H1 (cell line): Measurements from ENCODE around the gene RIN3. TPM values are rescaled to one million over a fixed set of nuclear protein-coding genes. Genes with fewer than 3 reads are reported as not detected.

Experiments
- CTCF ChIA-PET: fragments of 300-600 bp; sonication (Branson Sonifier 250); formaldehyde crosslinking; loops from one replicate; lab custom pipeline; 2021; ENCODE audit not compliant: partially characterized antibody; lab: Charles Lee
- POLR2A ChIA-PET: fragments of 300-600 bp; sonication (Branson Sonifier 250); formaldehyde crosslinking; loops from one replicate; lab custom pipeline; 2021; ENCODE audit warnings: inconsistent platforms; ENCODE audit not compliant: partially characterized antibody; lab: Charles Lee
- DNase-seq, 2 experiments: peaks; one replicate each; pipeline versions ENCODE4 v3.0.0 to v3.0.0-alpha.2; 2010 to 2022; ENCODE audit warnings: low spot score in 2 of 2, low read depth in 1 of 2, mixed read lengths in 1 of 2
- FAIRE-seq: peaks from 2 replicates; lab custom pipeline; 2011; peaks lifted over from hg19 to GRCh38; lab: Jason Lieb, UNC
- H2AFZ ChIP-seq: 2 replicates; pipeline ENCODE4 v1.8.1; 2012; ENCODE audit warnings: low read length, inconsistent platforms
- H2AK5ac ChIP-seq: 2 replicates; pipeline ENCODE4 v1.6.1; 2013; ENCODE audit warnings: low read depth, low read length
- H2BK120ac ChIP-seq: replicated peaks from 2 replicates; pipeline ENCODE3; 2013; ENCODE audit warnings: low read depth, low read length, inconsistent platforms
- H2BK12ac ChIP-seq: 2 replicates; pipeline ENCODE4 v1.6.1; 2013; ENCODE audit warnings: low read depth, low read length
- H2BK15ac ChIP-seq: 2 replicates; pipeline ENCODE4 v1.6.1; 2013; ENCODE audit warnings: low read length
- H2BK20ac ChIP-seq: 2 replicates; pipeline ENCODE4 v1.6.1; 2013; ENCODE audit warnings: low read length
- H2BK5ac ChIP-seq: 2 replicates; pipeline ENCODE4 v1.6.1; 2013; ENCODE audit warnings: low read depth, low read length
- H3K14ac ChIP-seq: 2 replicates; pipeline ENCODE4 v1.6.1; 2013; ENCODE audit warnings: inconsistent platforms; ENCODE audit not compliant: insufficient read length
- H3K18ac ChIP-seq: 2 replicates; pipeline ENCODE4 v1.6.1; 2013; ENCODE audit warnings: low read length; ENCODE audit errors: extremely low read depth
- H3K23ac ChIP-seq: 2 replicates; pipeline ENCODE4 v1.6.1; 2013; ENCODE audit warnings: inconsistent platforms; ENCODE audit not compliant: insufficient read length
- H3K23me2 ChIP-seq: 2 replicates; pipeline ENCODE4 v1.6.1; 2013; ENCODE audit warnings: low read depth, low read length
- H3K27ac ChIP-seq: 2 replicates; pipeline ENCODE4 v1.6.1; 2011; ENCODE audit warnings: low read depth, low read length, inconsistent platforms
- H3K27me3 ChIP-seq, 4 experiments: replicated peaks in 1 of 4; 1 replicate in 1 of 4; 2 replicates in 3 of 4; pipeline versions ENCODE4 v1.6.1 to v1.8.1; 2011 to 2013; ENCODE audit warnings: low read length in 3 of 4, mild to moderate bottlenecking in 3 of 4, inconsistent platforms in 2 of 4, mixed read lengths in 2 of 4, moderate library complexity in 1 of 4; ENCODE audit not compliant: control insufficient read depth in 3 of 4, insufficient read depth in 3 of 4; ENCODE audit errors: extremely low read depth in 1 of 4
- H3K36me3 ChIP-seq, 4 experiments: 2 replicates each; pipeline versions ENCODE4 v1.6.1 to v1.8.1; 2011 to 2013; ENCODE audit warnings: mild to moderate bottlenecking in 4 of 4, low read length in 3 of 4, moderate library complexity in 2 of 4, control low read depth in 1 of 4, inconsistent platforms in 1 of 4; ENCODE audit not compliant: insufficient read depth in 4 of 4, control insufficient read depth in 2 of 4
- H3K4ac ChIP-seq: replicated peaks from 2 replicates; pipeline ENCODE3; 2013; ENCODE audit warnings: low read length, low read depth, mixed read lengths, inconsistent platforms; ENCODE audit not compliant: insufficient read length
- H3K4me1 ChIP-seq, 4 experiments: replicated peaks in 1 of 4; 1 replicate in 1 of 4; 2 replicates in 3 of 4; pipeline versions ENCODE4 v1.6.1 to v1.8.1; 2011 to 2013; ENCODE audit warnings: low read length in 3 of 4, inconsistent platforms in 2 of 4, mixed read lengths in 1 of 4; ENCODE audit not compliant: insufficient read depth in 4 of 4, control insufficient read depth in 3 of 4
- H3K4me2 ChIP-seq, 2 experiments: 2 replicates each; pipeline versions ENCODE4 v1.6.1 to v1.8.1; 2011 to 2013; ENCODE audit warnings: low read depth in 2 of 2, low read length in 2 of 2, control low read depth in 1 of 2, inconsistent platforms in 1 of 2, mild to moderate bottlenecking in 1 of 2; ENCODE audit not compliant: insufficient read depth in 1 of 2
- H3K4me3 ChIP-seq, 4 experiments: fragments of 200-600, 300-600 bp in 1 of 4; sonication (generic), shearing (Covaris generic), sonication (Bioruptor Twin) in 1 of 4; 2 replicates each; pipeline versions ENCODE4 v1.5.1 to v1.8.1; 2011 to 2016; ENCODE audit warnings: low read length in 4 of 4, low read depth in 3 of 4, control low read depth in 2 of 4, inconsistent platforms in 2 of 4, mild to moderate bottlenecking in 2 of 4, mixed read lengths in 1 of 4, moderate library complexity in 1 of 4; ENCODE audit not compliant: insufficient read depth in 2 of 4; ENCODE audit errors: extremely low read depth in 1 of 4
- H3K56ac ChIP-seq: replicated peaks from 2 replicates; pipeline ENCODE3; 2013; ENCODE audit warnings: low read depth, mild to moderate bottlenecking, mixed read lengths, low read length, inconsistent platforms; ENCODE audit not compliant: insufficient read length
- H3K79me1 ChIP-seq: 2 replicates; pipeline ENCODE4 v1.6.1; 2013; ENCODE audit warnings: low read depth, low read length, control low read depth
- H3K79me2 ChIP-seq, 2 experiments: 2 replicates each; pipeline versions ENCODE4 v1.6.1 to v1.8.1; 2012 to 2013; ENCODE audit warnings: low read length in 2 of 2, mild to moderate bottlenecking in 2 of 2, inconsistent platforms in 1 of 2; ENCODE audit not compliant: insufficient read depth in 2 of 2, control insufficient read depth in 1 of 2
- H3K9ac ChIP-seq, 4 experiments: replicated peaks in 1 of 4; 1 replicate in 1 of 4; 2 replicates in 3 of 4; pipeline versions ENCODE4 v1.6.1 to v1.8.1; 2011 to 2013; ENCODE audit warnings: low read depth in 3 of 4, low read length in 3 of 4, control low read depth in 2 of 4, mild to moderate bottlenecking in 2 of 4, moderate library complexity in 2 of 4, inconsistent platforms in 1 of 4; ENCODE audit errors: extremely low read depth in 1 of 4
- H3K9me3 ChIP-seq, 2 experiments: 2 replicates each; pipeline versions ENCODE4 v1.6.1 to v1.8.1; 2012 to 2013; ENCODE audit warnings: mild to moderate bottlenecking in 2 of 2, moderate library complexity in 2 of 2, control low read depth in 1 of 2, inconsistent platforms in 1 of 2, low read depth in 1 of 2, low read length in 1 of 2, mixed read lengths in 1 of 2; ENCODE audit not compliant: insufficient read depth in 2 of 2
- H4K20me1 ChIP-seq, 2 experiments: replicated peaks in 1 of 2; 2 replicates each; pipeline versions ENCODE3 to v1.8.1; 2011 to 2013; ENCODE audit warnings: inconsistent platforms in 2 of 2, low read length in 2 of 2, mild to moderate bottlenecking in 1 of 2; ENCODE audit not compliant: insufficient read depth in 2 of 2, control insufficient read depth in 1 of 2
- H4K5ac ChIP-seq: 2 replicates; pipeline ENCODE4 v1.6.1; 2013; ENCODE audit warnings: low read length, low read depth, mixed read lengths, inconsistent platforms; ENCODE audit not compliant: insufficient read length
- H4K8ac ChIP-seq: 2 replicates; pipeline ENCODE4 v1.8.0; 2013; ENCODE audit warnings: mild to moderate bottlenecking, moderate library complexity, low read length, inconsistent platforms; ENCODE audit not compliant: insufficient read depth; ENCODE audit errors: extremely low read depth
- H4K91ac ChIP-seq: replicated peaks from 2 replicates; pipeline ENCODE3; 2013; ENCODE audit warnings: low read length, mixed read lengths, inconsistent platforms; ENCODE audit not compliant: insufficient read length
- EGR1 ChIP-seq: IDR thresholded peaks from 2 replicates; pipeline ENCODE4 v1.6.1; 2011; ENCODE audit warnings: low read depth, low read length, borderline replicate concordance
- KDM4A ChIP-seq: IDR thresholded peaks from one replicate; pipeline ENCODE4 v1.7.1; 2012; ENCODE audit warnings: low read depth, mild to moderate bottlenecking, moderate library complexity, low read length, inconsistent platforms; ENCODE audit not compliant: severe bottlenecking
- RAD21 ChIP-seq, 2 experiments: IDR thresholded peaks in 1 of 2; conservative IDR thresholded peaks in 1 of 2; 2 replicates each; pipeline ENCODE4 v1.6.1; 2011; ENCODE audit warnings: low read depth in 2 of 2, low read length in 2 of 2, improper control_type of control experiment in 1 of 2, inconsistent platforms in 1 of 2, mild to moderate bottlenecking in 1 of 2, moderate library complexity in 1 of 2
- WGBS, 2 experiments: shearing (Covaris generic) in 1 of 2; methylation state at CpG; one replicate each; pipeline versions ENCODE4 v1.1.6 to v1.1.7; 2013 to 2015; ENCODE audit warnings: low lambda C conversion rate in 2 of 2, mixed read lengths in 2 of 2, inconsistent platforms in 1 of 2, low coverage in 1 of 2, missing lambda C conversion rate in 1 of 2; ENCODE audit not compliant: insufficient replicate concordance in 2 of 2, insufficient coverage in 1 of 2, insufficient read length in 1 of 2; ENCODE audit errors: extremely low coverage in 1 of 2, missing lambda C conversion rate in 1 of 2; 5-methylcytosine and 5-hydroxymethylcytosine counted together
- polyA plus RNA-seq, 7 experiments: library from polyadenylated mRNA; depleted of rRNA in 3 of 7; stranded (reverse) in 5 of 7; unstranded in 2 of 7; fragments of >200 nt in 5 of 7; fragments of 200-250 nt in 2 of 7; gene quantifications; 1 replicate in 5 of 7; 2 replicates in 1 of 7; 4 replicates in 1 of 7; pipeline versions ENCODE4 v1.2.1 to v1.2.3, GENCODE V29; 2011 to 2013; ENCODE audit warnings: missing spikeins in 2 of 7, mixed read lengths in 2 of 7
- total RNA-seq: library from RNA; stranded (reverse); fragmentation: NEBNext Ultra II Directional; extraction: Animal tissue kit (Norgen Biotek cat#: 25700); gene quantifications from 2 replicates; pipeline ENCODE4 v1.2.1, GENCODE V29; 2021
- TF ChIP-seq, protein P1 (sequence below), 3 experiments: IDR thresholded peaks; 1 replicate in 2 of 3; 2 replicates in 1 of 3; pipeline versions ENCODE4 v1.5.1 to v1.6.1; 2011; ENCODE audit warnings: low read length in 3 of 3, mild to moderate bottlenecking in 3 of 3, inconsistent platforms in 2 of 3, low read depth in 1 of 3, moderate library complexity in 1 of 3; ENCODE audit not compliant: insufficient read depth in 1 of 3; ENCODE audit errors: control extremely low read depth in 1 of 3

Gene RIN3
- total and polyA plus RNA-seq, 2 of the 8 experiments (the other 6 are each of a cell fraction or from before 2014, with no cell fraction given), result 0.59 to 1.5 TPM

DNA sequence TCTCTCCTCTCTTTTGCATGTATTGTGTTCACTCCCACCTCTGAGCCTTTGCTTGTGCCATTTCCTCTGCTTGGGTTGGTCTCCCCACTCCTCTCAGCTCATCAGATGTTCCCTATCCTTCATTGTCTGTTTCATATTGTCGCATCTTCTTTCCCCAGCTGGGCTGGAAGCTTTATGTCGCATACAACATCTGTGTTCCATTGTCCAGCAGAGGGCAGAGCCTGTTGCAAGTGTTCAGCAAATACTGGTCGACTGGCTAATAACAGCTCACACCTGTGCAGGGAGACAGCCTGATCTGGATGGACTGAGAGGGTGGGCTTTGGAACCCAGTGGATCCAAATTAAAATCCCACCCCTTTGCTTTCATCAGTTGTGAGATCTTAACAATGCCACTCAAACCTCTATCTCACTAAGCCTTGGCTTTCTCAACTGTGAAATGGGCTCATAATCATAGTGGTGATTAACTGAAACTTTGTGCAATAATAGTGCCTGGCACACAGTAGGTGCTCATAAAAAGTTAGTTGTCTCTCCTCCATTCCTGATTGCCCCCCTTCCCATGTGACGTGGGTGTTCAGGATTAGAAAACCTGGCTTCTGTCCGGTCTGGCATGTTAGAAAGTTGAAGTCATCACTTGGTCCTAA is 75.8 kb downstream of the RIN3 start:
- H2BK5ac ChIP-seq, result no peak overlapping the region
- no peaks in the 10 kb centered on the region; the same call in 1 of the 2 replicates for H3K23me2 ChIP-seq
- no peak overlapping the region for H3K23ac ChIP-seq
- ChIA-PET POLR2A (no interaction called here), CTCF (interaction anchor here (0.7 to 6.5 kb wide), 14 partner anchors 8 to 1471 kb away, joined by 3 to 39 read pairs (median 4); no protein-coding TSS in a partner anchor)
- H3K4me3 ChIP-seq, result no peak overlapping the region
- 87% methylated on average over 5 of the region's 5 CpGs; no CpG with 5 or more reads in 1 of the 2 experiments for WGBS, 2 experiments
- FAIRE-seq (peak; percentile 60), DNase-seq (no peak)
- no peak overlapping the region for H3K56ac ChIP-seq
- no peak overlapping the region for H2BK120ac ChIP-seq
- no peak overlapping the region for H3K9ac ChIP-seq
- no peak overlapping the region for H3K18ac ChIP-seq
- H4K20me1 ChIP-seq, result no peaks in the 10 kb centered on the region
- no peaks in the 10 kb centered on the region for H3K4me1 ChIP-seq
- no peak overlapping the region for H2BK12ac ChIP-seq
- H3K27me3 ChIP-seq, result no peaks in the 10 kb centered on the region
- H2BK15ac ChIP-seq, result no peak overlapping the region
- 0 out of 2 replicates have a peak, but pooled peaks cover under 1% of the 10 kb centered on the region for H3K79me1 ChIP-seq
- H3K36me3 ChIP-seq, result no peaks in the 10 kb centered on the region
- no peak overlapping the region for H3K4ac ChIP-seq
- H3K79me2 ChIP-seq, result no peaks in the 10 kb centered on the region
- no peak overlapping the region for H4K91ac ChIP-seq
- H4K5ac ChIP-seq, result no peak overlapping the region
- no peak overlapping the region for H2BK20ac ChIP-seq
- no peak overlapping the region for H3K14ac ChIP-seq
- H2AK5ac ChIP-seq, result no peak overlapping the region
- H2AFZ ChIP-seq, result no peak overlapping the region
- H3K27ac ChIP-seq, result no peak overlapping the region
- no peaks in the 10 kb centered on the region for H3K9me3 ChIP-seq
- H4K8ac ChIP-seq, result no peak overlapping the region
- no peak overlapping the region for H3K4me2 ChIP-seq
- TF ChIP-seq KDM4A (no peak), EGR1 (no peak), RAD21 (IDR thresholded peaks at IDR 0.05 in 1 of 2, conservative IDR thresholded peaks at IDR 0.05 in 1 of 2; ENCODE audit: low read depth in 2 of 2, low read length in 2 of 2) (peak; percentile 40 to 48)
- TF ChIP-seq, protein P1, sequence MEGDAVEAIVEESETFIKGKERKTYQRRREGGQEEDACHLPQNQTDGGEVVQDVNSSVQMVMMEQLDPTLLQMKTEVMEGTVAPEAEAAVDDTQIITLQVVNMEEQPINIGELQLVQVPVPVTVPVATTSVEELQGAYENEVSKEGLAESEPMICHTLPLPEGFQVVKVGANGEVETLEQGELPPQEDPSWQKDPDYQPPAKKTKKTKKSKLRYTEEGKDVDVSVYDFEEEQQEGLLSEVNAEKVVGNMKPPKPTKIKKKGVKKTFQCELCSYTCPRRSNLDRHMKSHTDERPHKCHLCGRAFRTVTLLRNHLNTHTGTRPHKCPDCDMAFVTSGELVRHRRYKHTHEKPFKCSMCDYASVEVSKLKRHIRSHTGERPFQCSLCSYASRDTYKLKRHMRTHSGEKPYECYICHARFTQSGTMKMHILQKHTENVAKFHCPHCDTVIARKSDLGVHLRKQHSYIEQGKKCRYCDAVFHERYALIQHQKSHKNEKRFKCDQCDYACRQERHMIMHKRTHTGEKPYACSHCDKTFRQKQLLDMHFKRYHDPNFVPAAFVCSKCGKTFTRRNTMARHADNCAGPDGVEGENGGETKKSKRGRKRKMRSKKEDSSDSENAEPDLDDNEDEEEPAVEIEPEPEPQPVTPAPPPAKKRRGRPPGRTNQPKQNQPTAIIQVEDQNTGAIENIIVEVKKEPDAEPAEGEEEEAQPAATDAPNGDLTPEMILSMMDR (IDR thresholded peaks at IDR 0.05; ENCODE audit: control extremely low read depth in 1 of 3, insufficient read depth in 1 of 3, low read depth in 1 of 3, low read length in 3 of 3), result peak in 2 of 3 experiments; percentile 47 to 61; a peak in 3 of 4 replicates
- TF ChIP-seq, all 59 proteins: peak for 2
